ENCODE measurements around the gene TCIRG1.
A peak's percentile ranks its signal among the peaks of the same experiment; 100 is the strongest.

Gene TCIRG1

DNA sequence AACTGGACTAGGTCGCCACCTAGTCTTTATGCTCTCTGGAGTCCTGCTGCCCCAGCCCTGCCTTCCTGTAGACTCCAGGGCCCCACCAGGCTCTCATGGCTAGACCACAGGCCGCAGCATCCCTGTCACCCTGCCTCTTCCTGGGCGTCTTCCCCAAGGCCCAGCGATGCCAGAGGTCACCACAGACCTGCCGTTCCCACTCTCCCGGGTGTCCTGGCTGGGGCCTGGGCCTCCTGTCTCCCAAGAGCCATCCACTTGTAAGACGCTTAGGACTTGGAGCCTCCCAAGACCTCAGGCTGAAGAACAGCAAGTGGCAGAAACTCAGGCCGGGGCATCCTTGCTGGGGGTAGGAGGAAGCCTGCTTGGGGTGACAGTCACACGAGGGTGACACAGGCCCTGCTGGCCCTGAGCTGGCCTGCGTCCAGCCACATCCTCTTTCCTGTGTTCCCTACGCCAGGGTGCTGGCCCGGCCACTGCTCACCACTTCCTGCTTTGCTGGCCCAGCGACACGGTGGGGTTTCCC lies 2.0 kb upstream of the TCIRG1 start:
- DNase-seq (ENCODE audit: low read depth in 2 of 2): no peak

DNA sequence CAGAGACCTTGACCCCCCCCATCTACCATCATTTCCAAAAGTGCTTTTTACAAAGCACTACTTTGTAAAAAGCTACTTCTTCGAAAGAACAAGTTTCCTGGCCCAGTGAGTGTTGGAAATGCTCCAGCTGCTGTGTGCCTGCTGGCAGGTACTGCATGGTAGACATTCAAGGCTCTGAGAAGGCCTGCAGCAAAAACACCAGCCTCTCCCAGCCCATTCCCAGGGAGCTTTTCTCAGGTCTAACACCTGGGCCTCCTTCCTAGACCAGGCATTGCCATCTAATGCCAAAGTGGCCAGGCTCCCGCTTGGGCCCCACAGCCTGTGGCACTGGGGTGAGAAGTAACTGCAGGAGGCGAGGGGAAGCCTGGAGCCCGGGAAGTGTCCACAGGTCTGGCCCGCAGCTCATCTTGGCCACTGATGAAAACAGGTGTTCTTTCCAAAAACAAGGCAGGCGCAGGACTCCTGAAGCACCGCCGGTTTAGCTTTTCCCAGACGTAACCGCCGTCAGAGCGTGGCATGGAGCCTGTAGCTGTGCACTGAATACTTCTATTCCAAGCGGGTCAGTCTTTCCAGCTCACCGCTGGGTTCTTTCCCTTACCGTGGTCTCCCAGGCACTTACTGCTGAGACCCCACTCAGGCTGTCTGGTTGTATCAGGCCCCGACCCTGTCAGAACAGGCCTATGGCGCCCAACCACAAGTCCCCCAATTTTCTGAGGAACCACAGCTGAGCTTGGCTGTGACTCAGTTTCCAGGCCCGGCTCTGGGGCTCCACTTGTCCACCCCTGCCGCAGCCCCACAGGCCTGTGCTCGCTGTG lies 1.2 kb upstream of the TCIRG1 start:
- no peak for DNase-seq (ENCODE audit: low read depth in 2 of 2)

DNA sequence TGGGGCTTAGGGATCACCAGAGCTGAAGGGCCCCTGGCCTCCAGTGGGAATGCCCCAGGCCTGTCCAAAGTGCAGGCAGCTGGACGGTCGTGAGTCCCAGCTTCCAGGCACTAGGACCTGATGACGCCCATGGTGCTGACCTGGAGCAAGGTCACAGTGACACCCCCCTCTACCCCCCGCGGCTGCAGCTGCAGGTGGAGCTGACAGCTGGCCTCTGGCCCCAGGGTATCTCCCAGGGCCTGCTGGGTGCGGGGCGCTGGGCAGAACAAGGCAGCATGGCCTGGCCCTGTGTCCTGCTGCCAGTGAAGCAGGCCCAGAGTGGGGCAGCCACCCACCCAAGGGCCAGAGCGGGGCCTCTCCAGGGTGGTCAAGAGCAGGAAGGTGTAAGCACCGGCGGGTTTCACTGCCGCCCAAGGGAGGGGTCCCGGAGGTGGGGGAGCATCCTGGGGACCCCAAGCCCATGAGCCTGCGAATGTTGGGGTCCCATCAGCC lies 553 bp upstream of the TCIRG1 start:
- no peak for DNase-seq (ENCODE audit: low read depth in 2 of 2)

DNA sequence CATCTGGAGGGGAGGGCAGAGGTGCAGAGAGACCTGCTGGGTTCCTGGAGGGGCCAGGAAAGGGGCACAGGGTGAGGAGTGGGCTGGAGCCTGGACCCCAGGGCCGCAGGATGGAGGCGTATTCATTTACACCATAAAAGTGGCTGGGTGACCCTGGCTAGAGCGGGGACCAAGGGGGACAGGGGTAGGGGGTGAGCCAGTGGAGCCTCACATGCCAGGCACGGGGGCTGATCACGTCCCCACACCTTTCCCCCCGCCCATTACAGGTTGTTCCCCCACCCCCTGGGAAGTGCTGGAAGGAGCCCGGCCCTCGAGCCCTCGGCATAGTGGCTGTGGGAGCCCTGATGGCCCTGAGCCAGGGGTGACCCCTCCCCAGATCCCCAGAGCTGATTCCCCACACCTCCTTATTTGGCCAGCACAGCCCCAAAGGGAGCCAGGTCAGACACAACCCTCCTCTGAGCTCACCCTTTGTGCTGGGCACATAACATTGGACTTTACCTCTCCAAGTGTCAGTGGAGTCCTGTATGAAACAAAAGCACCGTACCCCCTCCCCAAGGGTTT lies 781 bp downstream of the TCIRG1 start:
- DNase-seq (ENCODE audit: low read depth in 2 of 2): no peak

DNA sequence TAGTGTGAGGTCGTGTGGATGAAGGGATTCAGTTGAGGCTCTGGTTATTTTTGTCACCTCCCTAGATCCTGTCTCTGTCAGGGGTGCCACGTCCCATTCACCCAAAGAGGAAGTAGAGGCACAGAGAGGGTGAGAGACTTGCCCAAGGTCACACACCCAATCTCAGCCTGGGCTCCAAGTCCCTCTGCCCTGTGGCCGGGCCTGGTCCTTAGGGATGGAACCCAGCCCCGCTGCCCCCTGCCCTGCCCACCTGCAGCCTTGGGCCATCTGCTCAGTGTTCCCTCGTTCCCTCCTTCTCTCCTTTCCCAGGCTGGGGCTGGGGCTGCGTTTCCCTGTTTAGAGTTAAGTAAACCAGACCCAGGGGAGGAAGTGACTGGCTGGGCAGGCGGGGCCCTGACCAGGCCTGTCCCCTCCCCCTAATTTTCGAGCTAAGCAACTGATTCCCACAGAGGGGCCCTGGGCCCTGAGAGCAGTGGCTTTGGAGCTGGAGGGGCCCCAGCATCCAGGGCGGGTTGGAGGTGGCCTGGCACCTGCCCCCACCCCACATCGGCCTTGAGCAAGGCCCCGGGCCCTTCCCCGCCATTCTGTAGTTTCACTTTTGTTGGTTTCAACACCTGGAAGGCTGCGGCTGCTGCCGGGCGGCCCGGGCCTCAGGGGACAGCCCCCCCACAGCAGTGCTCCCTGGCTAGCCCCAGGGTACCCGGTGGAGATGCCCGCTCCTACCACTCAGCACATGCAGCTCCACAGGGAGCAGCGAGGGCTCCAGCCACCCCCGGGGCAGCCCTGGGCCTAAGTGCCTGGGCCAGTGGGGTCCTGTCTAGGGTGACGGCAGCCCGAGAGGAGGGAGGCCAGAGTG lies 1.5 kb downstream of the TCIRG1 start:
- DNase-seq (ENCODE audit: low read depth in 2 of 2): peak in 1 of 2 donors; percentile 36

DNA sequence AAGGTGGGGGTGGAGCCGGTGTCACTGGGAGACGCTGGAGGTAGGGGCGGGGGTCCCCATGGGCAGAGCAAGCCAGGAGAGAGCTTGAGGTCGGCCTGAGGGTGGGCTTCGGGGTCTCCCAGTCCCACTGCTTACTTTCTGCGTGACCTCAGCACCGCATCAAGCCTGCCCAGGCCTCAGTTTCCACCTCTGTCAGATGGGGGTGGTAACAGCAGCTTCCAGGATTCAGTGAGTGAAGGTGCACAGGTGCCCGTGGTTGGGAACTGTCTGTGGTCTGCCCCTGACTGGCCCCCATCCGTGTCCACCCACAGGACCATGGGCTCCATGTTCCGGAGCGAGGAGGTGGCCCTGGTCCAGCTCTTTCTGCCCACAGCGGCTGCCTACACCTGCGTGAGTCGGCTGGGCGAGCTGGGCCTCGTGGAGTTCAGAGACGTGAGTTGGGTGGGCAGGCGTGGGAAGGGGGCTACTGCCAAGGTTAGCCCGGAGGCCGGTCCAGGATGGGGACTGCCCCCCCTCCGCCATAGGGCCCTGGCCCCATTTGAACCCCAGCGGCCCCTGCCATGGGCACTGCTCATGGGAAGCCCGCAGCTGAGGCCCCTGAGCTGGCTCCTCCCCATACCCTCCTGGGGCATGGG lies 2.2 kb downstream of the TCIRG1 start:
- DNase-seq (ENCODE audit: low read depth in 2 of 2): no peak

DNA sequence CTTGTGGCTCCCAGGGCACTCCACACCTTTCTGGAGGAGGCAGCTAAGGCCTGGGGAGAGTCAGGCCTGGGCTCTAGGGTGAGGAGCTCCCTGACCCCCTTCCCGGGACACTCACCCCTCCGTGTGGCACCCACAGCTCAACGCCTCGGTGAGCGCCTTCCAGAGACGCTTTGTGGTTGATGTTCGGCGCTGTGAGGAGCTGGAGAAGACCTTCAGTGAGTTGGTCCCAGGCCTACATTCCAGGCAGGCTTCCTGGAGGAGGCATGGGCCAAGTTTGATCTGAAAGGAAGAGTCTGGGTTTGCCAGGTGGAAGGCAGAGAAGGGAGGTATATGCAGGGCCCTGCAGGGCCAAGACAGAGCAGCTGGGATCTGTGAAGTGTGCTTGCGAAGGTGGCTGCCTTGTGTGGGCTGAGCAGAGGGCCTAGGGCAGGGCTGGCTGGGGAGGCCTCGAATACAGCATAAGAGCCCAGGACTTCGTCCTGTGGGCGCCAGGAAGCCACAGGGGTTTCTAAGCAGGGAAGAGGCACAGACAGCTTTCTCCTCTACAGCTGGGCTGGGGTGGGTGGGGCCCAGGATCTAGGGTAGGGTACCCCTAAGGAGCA lies 2.9 kb downstream of the TCIRG1 start:
- DNase-seq (ENCODE audit: low read depth in 2 of 2): no peak

DNA sequence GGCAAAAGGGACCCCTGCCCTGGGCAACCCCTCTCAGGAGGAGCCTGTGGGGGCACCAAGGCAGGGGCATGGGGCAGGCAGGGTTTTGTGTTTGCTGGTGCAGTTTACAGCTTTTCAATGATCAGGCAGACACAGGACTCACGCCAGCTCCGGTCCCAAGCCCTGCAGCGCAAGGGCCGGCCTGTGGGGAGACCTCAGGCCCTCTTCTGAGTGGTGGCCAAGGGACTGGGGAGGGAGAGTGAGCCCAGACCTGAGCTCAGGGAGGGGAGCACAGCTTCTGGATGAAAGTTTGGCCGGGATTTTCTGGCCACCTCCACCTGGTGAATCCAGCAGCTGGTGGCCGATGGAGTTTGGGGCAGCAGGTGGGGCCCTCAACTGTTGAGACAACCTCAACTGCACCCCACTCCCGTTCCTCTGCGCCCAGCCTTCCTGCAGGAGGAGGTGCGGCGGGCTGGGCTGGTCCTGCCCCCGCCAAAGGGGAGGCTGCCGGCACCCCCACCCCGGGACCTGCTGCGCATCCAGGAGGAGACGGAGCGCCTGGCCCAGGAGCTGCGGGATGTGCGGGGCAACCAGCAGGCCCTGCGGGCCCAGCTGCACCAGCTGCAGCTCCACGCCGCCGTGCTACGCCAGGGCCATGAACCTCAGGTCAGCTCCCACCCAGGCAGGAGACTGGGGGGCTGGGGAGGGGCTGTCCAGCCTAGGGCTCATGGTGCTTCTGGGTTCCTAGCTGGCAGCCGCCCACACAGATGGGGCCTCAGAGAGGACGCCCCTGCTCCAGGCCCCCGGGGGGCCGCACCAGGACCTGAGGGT lies 3.6 kb downstream of the TCIRG1 start:
- no peak for DNase-seq (ENCODE audit: low read depth in 2 of 2)

DNA sequence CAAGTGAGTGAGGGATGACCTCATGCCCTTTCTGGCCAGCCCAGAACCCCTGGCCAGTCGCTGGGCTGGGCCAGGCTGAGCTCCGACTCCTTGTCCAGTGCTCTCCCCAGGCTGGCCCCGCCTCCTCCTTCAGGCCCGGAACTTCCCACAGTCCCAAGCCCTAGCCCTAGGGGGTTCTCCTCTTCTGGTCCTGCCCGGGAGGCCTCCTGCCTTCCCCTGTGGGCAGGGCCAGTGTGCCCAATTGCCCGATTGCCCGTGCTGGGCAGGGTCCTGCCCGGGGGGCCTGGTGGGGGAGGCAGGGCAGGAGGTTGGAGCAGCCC lies 4.2 kb downstream of the TCIRG1 start:
- no peak for DNase-seq (ENCODE audit: low read depth in 2 of 2)

DNA sequence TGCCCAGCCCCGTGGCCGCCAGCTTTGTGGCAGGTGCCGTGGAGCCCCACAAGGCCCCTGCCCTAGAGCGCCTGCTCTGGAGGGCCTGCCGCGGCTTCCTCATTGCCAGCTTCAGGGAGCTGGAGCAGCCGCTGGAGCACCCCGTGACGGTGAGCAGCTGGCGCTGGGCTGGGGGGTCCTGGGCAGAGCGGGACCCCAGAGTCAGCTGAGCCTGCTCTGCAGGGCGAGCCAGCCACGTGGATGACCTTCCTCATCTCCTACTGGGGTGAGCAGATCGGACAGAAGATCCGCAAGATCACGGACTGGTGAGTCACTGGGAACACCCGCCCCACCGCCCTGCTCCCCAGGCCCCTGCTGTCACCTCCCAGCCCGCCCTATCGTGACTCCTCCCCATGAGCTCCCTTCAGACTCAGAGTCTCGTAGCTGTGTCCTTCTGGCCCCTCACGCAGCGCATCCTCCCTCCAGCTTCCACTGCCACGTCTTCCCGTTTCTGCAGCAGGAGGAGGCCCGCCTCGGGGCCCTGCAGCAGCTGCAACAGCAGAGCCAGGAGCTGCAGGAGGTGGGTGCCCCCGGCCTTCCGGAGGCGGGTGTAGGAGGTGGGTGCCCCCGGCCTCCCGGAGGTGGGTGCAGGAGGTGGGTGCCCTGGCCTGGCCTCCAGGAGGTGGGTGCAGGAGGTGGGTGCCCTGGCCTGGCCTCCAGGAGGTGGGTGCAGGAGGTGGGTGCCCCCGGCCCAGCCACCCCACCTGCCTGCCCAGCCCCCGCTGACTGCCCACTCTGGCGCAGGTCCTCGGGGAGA lies 4.7 kb downstream of the TCIRG1 start:
- DNase-seq (ENCODE audit: low read depth in 2 of 2): no peak

DNA sequence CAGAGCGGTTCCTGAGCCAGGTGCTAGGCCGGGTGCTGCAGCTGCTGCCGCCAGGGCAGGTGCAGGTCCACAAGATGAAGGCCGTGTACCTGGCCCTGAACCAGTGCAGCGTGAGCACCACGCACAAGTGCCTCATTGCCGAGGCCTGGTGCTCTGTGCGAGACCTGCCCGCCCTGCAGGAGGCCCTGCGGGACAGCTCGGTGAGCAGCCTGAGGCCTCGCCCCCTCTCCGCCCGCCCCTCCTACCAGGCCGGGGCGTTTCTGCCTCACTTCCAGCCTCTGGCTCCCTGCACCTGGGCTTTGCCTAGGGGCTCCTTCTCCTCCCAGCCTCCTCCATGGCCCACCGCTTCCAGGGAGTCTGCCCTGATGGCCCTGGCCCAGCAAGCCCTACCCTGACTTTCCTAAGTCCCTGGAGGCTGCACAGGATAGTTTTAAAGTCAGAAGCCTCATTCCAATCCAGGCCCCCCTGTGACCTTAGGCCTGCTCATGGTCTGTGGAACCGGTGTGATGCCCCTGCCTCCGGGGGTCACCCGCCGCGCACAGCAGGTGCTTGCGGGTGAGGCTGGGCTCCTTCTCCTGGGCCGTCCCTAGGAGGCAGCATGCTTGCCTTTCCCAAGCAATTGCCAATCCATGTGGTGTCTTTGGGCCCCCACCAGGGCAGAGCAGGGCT lies 5.5 kb downstream of the TCIRG1 start:
- no peak for DNase-seq (ENCODE audit: low read depth in 2 of 2)

DNA sequence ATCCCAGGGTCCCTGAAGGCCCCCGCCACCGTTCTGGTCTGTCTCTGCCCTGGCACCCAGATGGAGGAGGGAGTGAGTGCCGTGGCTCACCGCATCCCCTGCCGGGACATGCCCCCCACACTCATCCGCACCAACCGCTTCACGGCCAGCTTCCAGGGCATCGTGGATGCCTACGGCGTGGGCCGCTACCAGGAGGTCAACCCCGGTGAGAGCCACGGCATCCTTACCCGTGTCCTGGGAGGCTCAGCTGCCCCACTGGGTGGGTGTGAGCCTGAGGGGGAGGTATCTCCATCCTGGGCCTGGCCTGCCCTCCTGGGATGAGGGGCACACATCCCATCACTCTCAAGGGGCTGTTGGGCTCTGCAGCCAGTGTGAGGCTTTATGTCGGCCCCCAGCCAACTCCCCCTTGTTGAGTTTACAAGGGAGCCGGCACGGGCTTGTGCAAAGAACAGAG lies 6.1 kb downstream of the TCIRG1 start:
- DNase-seq (ENCODE audit: low read depth in 2 of 2): no peak

DNA sequence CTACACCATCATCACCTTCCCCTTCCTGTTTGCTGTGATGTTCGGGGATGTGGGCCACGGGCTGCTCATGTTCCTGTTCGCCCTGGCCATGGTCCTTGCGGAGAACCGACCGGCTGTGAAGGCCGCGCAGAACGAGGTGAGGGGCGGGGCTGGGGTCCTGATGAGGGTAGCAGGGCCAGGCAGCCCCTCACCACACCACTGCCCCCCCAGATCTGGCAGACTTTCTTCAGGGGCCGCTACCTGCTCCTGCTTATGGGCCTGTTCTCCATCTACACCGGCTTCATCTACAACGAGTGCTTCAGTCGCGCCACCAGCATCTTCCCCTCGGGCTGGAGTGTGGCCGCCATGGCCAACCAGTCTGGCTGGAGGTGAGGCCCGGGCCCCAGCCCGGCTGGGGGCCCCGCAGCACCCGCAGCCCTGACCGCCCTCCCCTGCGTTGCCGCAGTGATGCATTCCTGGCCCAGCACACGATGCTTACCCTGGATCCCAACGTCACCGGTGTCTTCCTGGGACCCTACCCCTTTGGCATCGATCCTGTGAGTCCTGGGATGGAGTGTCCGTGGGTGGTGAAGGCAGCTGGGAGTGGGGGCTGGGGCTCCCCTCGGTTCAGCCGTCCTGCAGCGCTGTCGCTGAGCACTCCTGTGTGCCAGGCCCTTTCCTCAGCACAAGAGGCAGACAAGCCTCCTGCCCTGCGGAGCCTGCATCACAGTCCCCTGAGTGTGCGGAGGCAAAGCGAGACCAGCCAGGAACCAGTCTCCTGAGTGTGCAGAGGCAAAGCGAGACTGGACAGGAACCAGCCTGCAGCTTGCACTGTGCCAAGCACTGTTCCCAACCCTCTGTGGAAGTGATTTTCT lies 8.8 kb downstream of the TCIRG1 start:
- DNase-seq (ENCODE audit: low read depth in 2 of 2): no peak

DNA sequence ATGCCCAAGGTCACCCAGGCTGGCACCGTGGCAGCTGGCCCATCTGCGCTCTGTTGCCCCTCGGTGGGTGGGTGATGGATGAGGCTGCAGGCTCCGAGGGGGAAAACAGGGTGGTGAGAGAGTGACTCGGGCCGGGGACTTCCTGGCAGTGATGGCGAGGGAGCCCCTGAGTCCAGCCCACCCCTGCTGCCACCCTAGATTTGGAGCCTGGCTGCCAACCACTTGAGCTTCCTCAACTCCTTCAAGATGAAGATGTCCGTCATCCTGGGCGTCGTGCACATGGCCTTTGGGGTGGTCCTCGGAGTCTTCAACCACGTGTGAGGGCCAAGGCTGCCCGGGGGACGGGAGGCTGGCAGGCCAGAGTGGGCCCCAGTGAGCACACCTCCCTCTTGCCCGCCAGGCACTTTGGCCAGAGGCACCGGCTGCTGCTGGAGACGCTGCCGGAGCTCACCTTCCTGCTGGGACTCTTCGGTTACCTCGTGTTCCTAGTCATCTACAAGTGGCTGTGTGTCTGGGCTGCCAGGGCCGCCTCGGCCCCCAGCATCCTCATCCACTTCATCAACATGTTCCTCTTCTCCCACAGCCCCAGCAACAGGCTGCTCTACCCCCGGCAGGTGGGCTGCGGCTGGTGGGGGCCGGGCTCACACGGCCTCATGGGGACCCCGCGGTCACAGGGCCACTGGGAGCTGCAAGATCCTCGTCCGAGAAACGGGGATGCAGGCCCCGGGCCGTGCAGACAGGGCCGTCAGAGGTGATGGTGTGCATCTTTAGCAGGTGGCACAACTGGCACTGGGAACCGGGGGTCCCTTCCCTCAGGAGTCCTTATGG lies 10.1 kb downstream of the TCIRG1 start:
- no peak for DNase-seq (ENCODE audit: low read depth in 2 of 2)

DNA sequence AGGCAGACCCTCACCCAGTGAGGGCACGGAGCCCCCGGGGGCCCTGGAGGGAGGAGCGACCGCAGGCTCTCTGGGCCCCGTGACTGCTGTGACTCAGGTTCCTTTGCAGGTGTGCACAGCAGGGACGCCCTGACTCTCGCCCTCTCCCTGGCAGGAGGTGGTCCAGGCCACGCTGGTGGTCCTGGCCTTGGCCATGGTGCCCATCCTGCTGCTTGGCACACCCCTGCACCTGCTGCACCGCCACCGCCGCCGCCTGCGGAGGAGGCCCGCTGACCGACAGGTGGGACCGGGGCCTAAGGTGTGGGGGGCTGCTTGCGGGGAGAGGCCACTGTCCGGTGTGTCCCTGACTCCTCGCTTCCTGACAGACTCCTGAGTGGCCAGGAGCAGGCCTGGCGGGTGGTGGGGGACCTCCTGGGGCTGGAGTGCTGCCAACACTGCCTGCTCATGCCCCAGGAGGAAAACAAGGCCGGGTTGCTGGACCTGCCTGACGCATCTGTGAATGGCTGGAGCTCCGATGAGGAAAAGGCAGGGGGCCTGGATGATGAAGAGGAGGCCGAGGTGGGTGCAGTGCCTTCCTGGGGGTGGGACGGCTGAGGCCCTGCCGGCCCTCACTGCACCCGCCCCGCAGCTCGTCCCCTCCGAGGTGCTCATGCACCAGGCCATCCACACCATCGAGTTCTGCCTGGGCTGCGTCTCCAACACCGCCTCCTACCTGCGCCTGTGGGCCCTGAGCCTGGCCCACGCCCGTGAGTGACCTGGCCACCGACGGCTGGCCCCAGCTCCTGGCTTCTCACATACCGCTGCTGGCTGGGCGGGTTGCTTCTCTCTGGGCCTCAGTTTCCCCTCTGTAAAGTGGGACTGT lies 10.9 kb downstream of the TCIRG1 start:
- no peak for DNase-seq (ENCODE audit: low read depth in 2 of 2)

DNA sequence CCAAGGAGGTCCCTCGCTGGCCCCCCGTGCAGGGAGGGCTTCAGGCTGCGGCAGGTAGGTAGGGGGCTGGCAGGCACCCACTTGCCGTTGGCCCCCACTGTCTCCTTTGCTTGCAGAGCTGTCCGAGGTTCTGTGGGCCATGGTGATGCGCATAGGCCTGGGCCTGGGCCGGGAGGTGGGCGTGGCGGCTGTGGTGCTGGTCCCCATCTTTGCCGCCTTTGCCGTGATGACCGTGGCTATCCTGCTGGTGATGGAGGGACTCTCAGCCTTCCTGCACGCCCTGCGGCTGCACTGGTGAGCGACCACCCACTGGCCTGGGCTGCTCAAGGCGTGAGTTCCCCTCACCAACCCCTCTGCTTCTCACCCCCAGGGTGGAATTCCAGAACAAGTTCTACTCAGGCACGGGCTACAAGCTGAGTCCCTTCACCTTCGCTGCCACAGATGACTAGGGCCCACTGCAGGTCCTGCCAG lies 11.6 kb downstream of the TCIRG1 start:
- DNase-seq (ENCODE audit: low read depth in 2 of 2): no peak
